Measurements from ENCODE around the gene SH3GL2. TPM values are rescaled to one million over a fixed set of nuclear protein-coding genes. Genes with fewer than 3 reads are reported as not detected.

Gene SH3GL2
- polyA plus RNA-seq, 3 donors from 2014 or later: not detected

- Mint-ChIP-seq H3K27me3 (ENCODE audit: low read depth in 3 of 3) (peaks cover 0 to 7% (median 4%) of the 10 kb centered on the region in 3 donors), H3K27ac (no peak overlapping the region), H3K4me1 (no peaks in the 10 kb centered on the region), H3K4me3 (no peak overlapping the region), H3K9me3 (peaks cover 0 to 5% (median 1%) of the 10 kb centered on the region in 6 donors), H3K36me3 (no peaks in the 10 kb centered on the region)
- DNase-seq: no peak
Observed at GRCh38 chr9:17587113-17587512, 8.2 kb downstream of the SH3GL2 start.

- Mint-ChIP-seq H3K4me3 (no peak overlapping the region), H3K27me3 (ENCODE audit: low read depth in 3 of 3) (peaks cover 0 to 7% (median 4%) of the 10 kb centered on the region in 3 donors), H3K4me1 (no peaks in the 10 kb centered on the region), H3K27ac (no peak overlapping the region), H3K36me3 (no peaks in the 10 kb centered on the region), H3K9me3 (peaks cover 0 to 5% (median 1%) of the 10 kb centered on the region in 6 donors)
- DNase-seq: no peak
Observed at GRCh38 chr9:17588395-17588794, 9.5 kb downstream of the SH3GL2 start.

GRCh38 chr9:17588941-17589340 is 10.1 kb downstream of the SH3GL2 start:
- no peaks in the 10 kb centered on the region for H3K4me1 Mint-ChIP-seq
- H3K27ac Mint-ChIP-seq: no peak overlapping the region

GRCh38 chr9:17589771-17590170 is 10.9 kb downstream of the SH3GL2 start:
- no peaks in the 10 kb centered on the region for H3K4me1 Mint-ChIP-seq
- DNase-seq: no peak
- no peak overlapping the region for H3K4me3 Mint-ChIP-seq
- H3K9me3 Mint-ChIP-seq: peaks cover 0 to 5% (median under 1%) of the 10 kb centered on the region in 6 donors
- no peaks in the 10 kb centered on the region for H3K36me3 Mint-ChIP-seq
- H3K27me3 Mint-ChIP-seq (ENCODE audit: low read depth in 3 of 3): peaks cover 0 to 7% (median 4%) of the 10 kb centered on the region in 3 donors
- H3K27ac Mint-ChIP-seq: no peak overlapping the region

More at GRCh38 chr9:17588941-17589340, 10.1 kb downstream of the SH3GL2 start:
- Mint-ChIP-seq H3K27me3 (ENCODE audit: low read depth in 3 of 3) (peaks cover 0 to 7% (median 4%) of the 10 kb centered on the region in 3 donors), H3K4me3 (no peak overlapping the region), H3K36me3 (no peaks in the 10 kb centered on the region), H3K9me3 (peaks cover 0 to 5% (median 1%) of the 10 kb centered on the region in 6 donors)
- no peak for DNase-seq

- no peak overlapping the region for H3K4me3 Mint-ChIP-seq
- no peaks in the 10 kb centered on the region for H3K36me3 Mint-ChIP-seq
- no peak for DNase-seq
- peaks cover 0 to under 1% (median 0%) of the 10 kb centered on the region in 6 donors for H3K9me3 Mint-ChIP-seq
- no peaks in the 10 kb centered on the region for H3K4me1 Mint-ChIP-seq
- no peak overlapping the region for H3K27ac Mint-ChIP-seq
- peaks cover 0 to 3% (median 2%) of the 10 kb centered on the region in 3 donors for H3K27me3 Mint-ChIP-seq (ENCODE audit: low read depth in 3 of 3)
Observed at GRCh38 chr9:17594961-17595360, 16.1 kb downstream of the SH3GL2 start.

GRCh38 chr9:17597977-17598376 is 19.1 kb downstream of the SH3GL2 start:
- DNase-seq: no peak
- H3K27me3 Mint-ChIP-seq (ENCODE audit: low read depth in 3 of 3): peaks cover 0 to 2% (median 0%) of the 10 kb centered on the region in 3 donors
- no peak overlapping the region for H3K4me3 Mint-ChIP-seq
- H3K9me3 Mint-ChIP-seq: peaks cover 0 to 15% (median 1%) of the 10 kb centered on the region in 6 donors
- H3K4me1 Mint-ChIP-seq: no peaks in the 10 kb centered on the region
- no peak overlapping the region for H3K27ac Mint-ChIP-seq
- no peaks in the 10 kb centered on the region for H3K36me3 Mint-ChIP-seq

GRCh38 chr9:17600962-17601593 is 22.2 kb downstream of the SH3GL2 start:
- peaks cover 0 to 19% (median 8%) of the 10 kb centered on the region in 6 donors for H3K9me3 Mint-ChIP-seq
- H3K4me3 Mint-ChIP-seq: no peak overlapping the region
- peaks cover 0 to 3% (median 0%) of the 10 kb centered on the region in 3 donors for H3K36me3 Mint-ChIP-seq
- DNase-seq: no peak
- H3K27me3 Mint-ChIP-seq (ENCODE audit: low read depth in 3 of 3): peaks cover 0 to 4% (median 0%) of the 10 kb centered on the region in 3 donors
- no peak overlapping the region for H3K27ac Mint-ChIP-seq
- H3K4me1 Mint-ChIP-seq: no peaks in the 10 kb centered on the region

- Mint-ChIP-seq H3K4me3 (no peak overlapping the region), H3K4me1 (no peaks in the 10 kb centered on the region), H3K27me3 (ENCODE audit: low read depth in 3 of 3) (peaks cover 0 to 4% (median 0%) of the 10 kb centered on the region in 3 donors), H3K36me3 (peaks cover 0 to 3% (median 0%) of the 10 kb centered on the region in 3 donors), H3K9me3 (peaks cover 0 to 35% (median 9%) of the 10 kb centered on the region in 6 donors), H3K27ac (no peak overlapping the region)
- no peak for DNase-seq
Observed at GRCh38 chr9:17604556-17604955, 25.7 kb downstream of the SH3GL2 start.

- Mint-ChIP-seq H3K36me3 (no peaks in the 10 kb centered on the region), H3K4me1 (no peaks in the 10 kb centered on the region), H3K27me3 (ENCODE audit: low read depth in 3 of 3) (peaks cover 0 to 2% (median 0%) of the 10 kb centered on the region in 3 donors), H3K9me3 (peaks cover 0 to 19% (median 3%) of the 10 kb centered on the region in 6 donors), H3K4me3 (no peak overlapping the region), H3K27ac (no peak overlapping the region)
- DNase-seq: no peak
Observed at GRCh38 chr9:17609312-17610005, 30.6 kb downstream of the SH3GL2 start.

GRCh38 chr9:17611342-17611741 is 32.5 kb downstream of the SH3GL2 start:
- H3K36me3 Mint-ChIP-seq: no peaks in the 10 kb centered on the region
- no peak overlapping the region for H3K27ac Mint-ChIP-seq
- H3K4me1 Mint-ChIP-seq: no peaks in the 10 kb centered on the region
- H3K4me3 Mint-ChIP-seq: no peak overlapping the region
- peaks cover 0 to 2% (median 0%) of the 10 kb centered on the region in 3 donors for H3K27me3 Mint-ChIP-seq (ENCODE audit: low read depth in 3 of 3)
- DNase-seq: no peak
- H3K9me3 Mint-ChIP-seq: peaks cover 0 to 16% (median 3%) of the 10 kb centered on the region in 6 donors

GRCh38 chr9:17611917-17612316 is 33.1 kb downstream of the SH3GL2 start:
- H3K4me1 Mint-ChIP-seq: no peaks in the 10 kb centered on the region
- H3K27ac Mint-ChIP-seq: no peak overlapping the region
- H3K27me3 Mint-ChIP-seq (ENCODE audit: low read depth in 3 of 3): peaks cover 0 to 2% (median 0%) of the 10 kb centered on the region in 3 donors
- peaks cover 0 to 11% (median 3%) of the 10 kb centered on the region in 6 donors for H3K9me3 Mint-ChIP-seq
- no peaks in the 10 kb centered on the region for H3K36me3 Mint-ChIP-seq
- no peak for DNase-seq
- H3K4me3 Mint-ChIP-seq: no peak overlapping the region

GRCh38 chr9:17613758-17614157 is 34.9 kb downstream of the SH3GL2 start:
- H3K4me1 Mint-ChIP-seq: no peaks in the 10 kb centered on the region
- no peak overlapping the region for H3K27ac Mint-ChIP-seq
- no peaks in the 10 kb centered on the region for H3K36me3 Mint-ChIP-seq
- H3K4me3 Mint-ChIP-seq: no peak overlapping the region
- peaks cover 0 to 2% (median 0%) of the 10 kb centered on the region in 3 donors for H3K27me3 Mint-ChIP-seq (ENCODE audit: low read depth in 3 of 3)
- DNase-seq: no peak
- H3K9me3 Mint-ChIP-seq: peaks cover 1 to 11% (median 5%) of the 10 kb centered on the region in 6 donors

GRCh38 chr9:17614250-17614649 is 35.4 kb downstream of the SH3GL2 start:
- peaks cover 1 to 11% (median 4%) of the 10 kb centered on the region in 6 donors for H3K9me3 Mint-ChIP-seq
- DNase-seq: no peak
- H3K36me3 Mint-ChIP-seq: no peaks in the 10 kb centered on the region
- H3K27ac Mint-ChIP-seq: no peak overlapping the region
- peaks cover 0 to 2% (median 0%) of the 10 kb centered on the region in 3 donors for H3K27me3 Mint-ChIP-seq (ENCODE audit: low read depth in 3 of 3)
- no peak overlapping the region for H3K4me3 Mint-ChIP-seq
- H3K4me1 Mint-ChIP-seq: no peaks in the 10 kb centered on the region

GRCh38 chr9:17614903-17615302 is 36.0 kb downstream of the SH3GL2 start:
- DNase-seq: no peak
- Mint-ChIP-seq H3K27me3 (ENCODE audit: low read depth in 3 of 3) (no peaks in the 10 kb centered on the region), H3K27ac (no peak overlapping the region), H3K9me3 (peaks cover 0 to 11% (median 3%) of the 10 kb centered on the region in 6 donors), H3K36me3 (no peaks in the 10 kb centered on the region), H3K4me3 (no peak overlapping the region), H3K4me1 (no peaks in the 10 kb centered on the region)
